HepG2 (cell line): ENCODE measurements around the gene SLC25A5. TPM values are rescaled to one million over a fixed set of nuclear protein-coding genes. Genes with fewer than 3 reads are reported as not detected.

Source experiments
- AFF4 ChIP-seq: sonication (generic); formaldehyde crosslinking; IDR thresholded peaks from 2 replicates; pipeline ENCODE4 v1.4.0; 2020; ENCODE audit warnings: missing genetic modification reagents
- AGO1 ChIP-seq: fragments of 200-400 bp; formaldehyde crosslinking; IDR thresholded peaks from 2 replicates; pipeline ENCODE4 v1.6.1; 2017; ENCODE audit warnings: mild to moderate bottlenecking, low read depth, low read length, moderate library complexity; ENCODE audit not compliant: poor library complexity, severe bottlenecking
- ELK4 ChIP-seq: sonication (generic); formaldehyde crosslinking; IDR thresholded peaks from 2 replicates; pipeline ENCODE4 v1.9.0; 2021; ENCODE audit warnings: missing genetic modification reagents, borderline replicate concordance
- FOXA3 ChIP-seq: IDR thresholded peaks from 2 replicates; pipeline ENCODE4 v1.6.1; 2016; ENCODE audit warnings: missing genetic modification reagents, missing compliant biosample characterization
- FOXC1 ChIP-seq: sonication (generic); formaldehyde crosslinking; IDR thresholded peaks from 2 replicates; pipeline ENCODE4 v1.8.0; 2022; ENCODE audit warnings: mild to moderate bottlenecking, missing genetic modification reagents, borderline replicate concordance
- GFI1 ChIP-seq: sonication (generic); formaldehyde crosslinking; IDR thresholded peaks from 2 replicates; pipeline ENCODE4 v1.5.0; 2020; ENCODE audit warnings: missing genetic modification reagents, mild to moderate bottlenecking, borderline replicate concordance
- HDAC2 ChIP-seq: sonication (generic); formaldehyde crosslinking; IDR thresholded peaks from 2 replicates; pipeline ENCODE4 v1.4.0; 2020; ENCODE audit warnings: missing genetic modification reagents
- HMG20B ChIP-seq: conservative IDR thresholded peaks from 2 replicates; pipeline ENCODE4 v1.6.1; 2016; ENCODE audit warnings: missing genetic modification reagents, missing compliant biosample characterization
- HNF4G ChIP-seq, 2 experiments: sonication (generic) in 1 of 2; formaldehyde crosslinking in 1 of 2; IDR thresholded peaks; 2 replicates each; pipeline versions ENCODE4 v1.4.0 to v1.6.1; 2011 to 2020; ENCODE audit warnings: borderline replicate concordance in 2 of 2, low read depth in 2 of 2, mild to moderate bottlenecking in 2 of 2, low read length in 1 of 2, missing genetic modification reagents in 1 of 2, moderate library complexity in 1 of 2
- HOXA3 ChIP-seq: sonication (generic); formaldehyde crosslinking; IDR thresholded peaks from 2 replicates; pipeline ENCODE4 v1.5.0; 2020; ENCODE audit warnings: missing genetic modification reagents
- MTF2 ChIP-seq: sonication (generic); formaldehyde crosslinking; IDR thresholded peaks from 2 replicates; pipeline ENCODE4 v1.5.0; 2020; ENCODE audit warnings: missing genetic modification reagents, borderline replicate concordance
- PRDM15 ChIP-seq: sonication (generic); formaldehyde crosslinking; IDR thresholded peaks from 2 replicates; pipeline ENCODE4 v1.4.0; 2020; ENCODE audit warnings: missing genetic modification reagents
- ZFY ChIP-seq: sonication (generic); formaldehyde crosslinking; IDR thresholded peaks from 2 replicates; pipeline ENCODE4 v1.4.0; 2020; ENCODE audit warnings: missing genetic modification reagents
- ZNF160 ChIP-seq: sonication (generic); formaldehyde crosslinking; IDR thresholded peaks from 2 replicates; pipeline ENCODE4 v1.8.0; 2022; ENCODE audit warnings: mild to moderate bottlenecking, inconsistent platforms, missing genetic modification reagents
- ZNF225 ChIP-seq: sonication (generic); formaldehyde crosslinking; IDR thresholded peaks from 2 replicates; pipeline ENCODE4 v1.4.0; 2020; ENCODE audit warnings: mild to moderate bottlenecking, missing genetic modification reagents
- ZNF350 ChIP-seq: sonication (generic); formaldehyde crosslinking; IDR thresholded peaks from 2 replicates; pipeline ENCODE4 v1.4.0; 2020; ENCODE audit warnings: mild to moderate bottlenecking, low read depth, missing genetic modification reagents, borderline replicate concordance
- ZNF562 ChIP-seq: sonication (generic); formaldehyde crosslinking; IDR thresholded peaks from 2 replicates; pipeline ENCODE4 v1.8.0; 2022; ENCODE audit warnings: missing genetic modification reagents, borderline replicate concordance
- ZNF577 ChIP-seq: sonication (generic); formaldehyde crosslinking; IDR thresholded peaks from 2 replicates; pipeline ENCODE4 v1.4.0; 2020; ENCODE audit warnings: mild to moderate bottlenecking, low read depth, missing genetic modification reagents, borderline replicate concordance
- ZNF724P ChIP-seq: sonication (generic); formaldehyde crosslinking; IDR thresholded peaks from 2 replicates; pipeline ENCODE4 v1.8.0; 2022; ENCODE audit warnings: missing genetic modification reagents, borderline replicate concordance
- polyA plus RNA-seq, 8 experiments: library from polyadenylated mRNA; depleted of rRNA in 3 of 8; stranded (reverse) in 7 of 8; unstranded in 1 of 8; fragments of >200 nt; fragmentation: Illumina TruSeq in 4 of 8; extraction: Trizol in 4 of 8; gene quantifications; 2 replicates each; pipeline versions ENCODE4 v1.2.1 to v1.2.3, GENCODE V29; 2011 to 2016; ENCODE audit warnings: low read depth in 4 of 8, missing spikeins in 1 of 8, mixed read lengths in 1 of 8; ENCODE audit not compliant: insufficient read depth in 1 of 8
- total RNA-seq, 5 experiments: library from RNA; depleted of rRNA; stranded (reverse); fragments of >200 nt; fragmentation: Illumina TruSeq; extraction: Trizol; gene quantifications; 2 replicates each; pipeline ENCODE4 v1.2.3, GENCODE V29; 2016; ENCODE audit warnings: low read depth in 1 of 5

The SLC25A5 gene
- total and polyA plus RNA-seq, 2 of the 13 experiments (the other 11 are each of a cell fraction or from before 2014, with no cell fraction given): 300 to 402 TPM

- TF ChIP-seq ZNF160 (CRISPR knock-in tag): no peak
- 0 out of 2 replicates have a peak, but pooled peaks have one; percentile 23 for TF ChIP-seq HMG20B (CRISPR knock-in tag)
- TF ChIP-seq FOXC1 (CRISPR knock-in tag): no peak
- TF ChIP-seq HNF4G (IDR thresholded peaks at IDR 0.05; ENCODE audit: borderline replicate concordance, low read depth, low read length): peak; percentile 93
- peak; percentile 44; the same call in 1 of the 2 replicates for TF ChIP-seq HNF4G (CRISPR knock-in tag; IDR thresholded peaks at IDR 0.05; ENCODE audit: borderline replicate concordance, low read depth)
- TF ChIP-seq HDAC2: peak; percentile 30; the same call in 1 of the 2 replicates
- TF ChIP-seq ZFY (CRISPR knock-in tag): peak; percentile 63
- TF ChIP-seq ZNF225: no peak
- TF ChIP-seq GFI1: no peak
- no peak for TF ChIP-seq AFF4 (CRISPR knock-in tag)
- TF ChIP-seq MTF2 (CRISPR knock-in tag): no peak
- TF ChIP-seq FOXA3 (CRISPR knock-in tag): 0 out of 2 replicates have a peak, but pooled peaks have one; percentile 23
- no peak for TF ChIP-seq ELK4 (CRISPR knock-in tag)
- TF ChIP-seq PRDM15: no peak
- TF ChIP-seq ZNF350 (CRISPR knock-in tag): no peak
- no peak for TF ChIP-seq ZNF577 (CRISPR knock-in tag)
- no peak for TF ChIP-seq ZNF724P
- TF ChIP-seq ZNF562 (CRISPR knock-in tag): no peak
- TF ChIP-seq AGO1: no peak
- peak; percentile 51; the same call in 1 of the 2 replicates for TF ChIP-seq HOXA3 (CRISPR knock-in tag)
These were observed 27.8 kb downstream of the SLC25A5 start (continued) for GRCh38 chrX:119495734-119496726.
